Activated CD8-positive, alpha-beta memory T cell treated with anti-CD3 and anti-CD28 coated beads for 4 hours (primary cell): ENCODE data around the gene SLC22A15.
A peak's percentile ranks its signal among the peaks of the same experiment; 100 is the strongest.
"Not testable (repeated sequence)": the region's sequence is repeated elsewhere in the genome, so short reads cannot be mapped to it uniquely, and the experiment has no call there.

ENCODE experiments used
- DNase-seq, 2 donors: peaks; one replicate each; pipeline ENCODE4 v3.0.0-alpha.2; 2020; ENCODE audit warnings: low read depth in 2 of 2

The SLC22A15 gene

GRCh38 chr1:115980998-115981993 lies 5.0 kb downstream of the SLC22A15 start:
- no peak for DNase-seq

- DNase-seq: no peak
Measured at GRCh38 chr1:115982400-115982799, 6.1 kb downstream of the SLC22A15 start.

GRCh38 chr1:115983584-115983983 lies 7.3 kb downstream of the SLC22A15 start:
- DNase-seq: no peak

- no peak for DNase-seq
Measured at GRCh38 chr1:115987623-115988022, 11.3 kb downstream of the SLC22A15 start.

- DNase-seq: no peak
Measured at GRCh38 chr1:115988953-115989352, 12.6 kb downstream of the SLC22A15 start.

GRCh38 chr1:115989699-115990098 lies 13.4 kb downstream of the SLC22A15 start:
- no peak for DNase-seq

- DNase-seq: no peak
Measured at GRCh38 chr1:115991909-115992308, 15.6 kb downstream of the SLC22A15 start.

GRCh38 chr1:115997921-115998320 lies 21.6 kb downstream of the SLC22A15 start:
- not testable (repeated sequence) for DNase-seq

- no peak for DNase-seq
Measured at GRCh38 chr1:116001739-116002487, 25.6 kb downstream of the SLC22A15 start.

GRCh38 chr1:116002781-116003420 lies 26.6 kb downstream of the SLC22A15 start:
- DNase-seq: no peak

GRCh38 chr1:116003823-116004222 lies 27.5 kb downstream of the SLC22A15 start:
- DNase-seq: no peak

GRCh38 chr1:116006486-116006964 lies 30.2 kb downstream of the SLC22A15 start:
- no peak for DNase-seq

- DNase-seq: no peak
Measured at GRCh38 chr1:116008656-116009390, 32.5 kb downstream of the SLC22A15 start.

GRCh38 chr1:116012716-116013115 lies 36.4 kb downstream of the SLC22A15 start:
- DNase-seq: no peak

- no peak for DNase-seq
Measured at GRCh38 chr1:116015679-116016078, 39.4 kb downstream of the SLC22A15 start.

GRCh38 chr1:116018007-116018406 lies 41.7 kb downstream of the SLC22A15 start:
- no peak for DNase-seq

GRCh38 chr1:116019653-116020253 lies 43.4 kb downstream of the SLC22A15 start:
- DNase-seq: no peak

GRCh38 chr1:116020668-116021272 lies 44.5 kb downstream of the SLC22A15 start:
- peak in 1 of 2 donors; percentile 6 for DNase-seq

GRCh38 chr1:116024626-116025025 lies 48.3 kb downstream of the SLC22A15 start:
- DNase-seq: no peak

- DNase-seq: no peak
Measured at GRCh38 chr1:116026631-116027030, 50.3 kb downstream of the SLC22A15 start.
